Loucy (cell line): ENCODE measurements around the gene CXCL17.

ENCODE experiments used
- H2AFZ ChIP-seq: fragments of 200-600 bp; sonication (generic); 2 replicates; pipeline ENCODE4 v1.6.0; 2016; ENCODE audit warnings: antibody characterized with exemption, mild to moderate bottlenecking, low read length, moderate library complexity
- H3F3A ChIP-seq: fragments of 200-600 bp; 2 replicates; pipeline ENCODE4 v1.6.0; 2016; ENCODE audit warnings: antibody characterized with exemption, low read depth, mild to moderate bottlenecking
- H3K27me3 ChIP-seq: fragments of 200-600 bp; sonication (generic); 2 replicates; pipeline ENCODE4 v1.6.1; 2014; ENCODE audit warnings: low read length, mild to moderate bottlenecking; ENCODE audit not compliant: insufficient read depth, poor library complexity, severe bottlenecking
- H3K36me3 ChIP-seq: fragments of 200-600 bp; sonication (generic); 2 replicates; pipeline ENCODE4 v1.6.1; 2016; ENCODE audit warnings: low read length; ENCODE audit not compliant: insufficient read depth
- H3K4me1 ChIP-seq: fragments of 200-600 bp; sonication (generic); 2 replicates; pipeline ENCODE4 v1.5.1; 2014; ENCODE audit warnings: low read length, mild to moderate bottlenecking; ENCODE audit not compliant: insufficient read depth, poor library complexity, severe bottlenecking
- H3K4me2 ChIP-seq: fragments of 200-600 bp; sonication (generic); 2 replicates; pipeline ENCODE4 v1.6.0; 2014; ENCODE audit warnings: antibody characterized with exemption, low read length, low read depth, mild to moderate bottlenecking; ENCODE audit not compliant: poor library complexity, severe bottlenecking
- H3K4me3 ChIP-seq: fragments of 200-600 bp; sonication (generic); 2 replicates; pipeline ENCODE4 v1.5.1; 2014; ENCODE audit warnings: low read length, mild to moderate bottlenecking, mixed read lengths; ENCODE audit not compliant: poor library complexity, severe bottlenecking
- H3K79me2 ChIP-seq: fragments of 200-600 bp; sonication (generic); 2 replicates; pipeline ENCODE4 v1.6.1; 2014; ENCODE audit warnings: low read length; ENCODE audit not compliant: insufficient read depth
- H3K9ac ChIP-seq: fragments of 200-600 bp; sonication (generic); 2 replicates; pipeline ENCODE4 v1.6.0; 2014; ENCODE audit warnings: mild to moderate bottlenecking, low read depth, low read length, moderate library complexity; ENCODE audit not compliant: poor library complexity, severe bottlenecking
- H3K9me2 ChIP-seq: fragments of 200-600 bp; sonication (generic); replicated peaks from 2 replicates; pipeline ENCODE4 v1.6.1; 2016; ENCODE audit warnings: low read depth, low read length, mixed read lengths
- H3K9me3 ChIP-seq: fragments of 200-600 bp; sonication (generic); 2 replicates; pipeline ENCODE4 v1.6.1; 2014; ENCODE audit warnings: mild to moderate bottlenecking, antibody characterized with exemption, low read length, low read depth; ENCODE audit not compliant: insufficient read depth
- H4K20me1 ChIP-seq: fragments of 200-600 bp; sonication (generic); 2 replicates; pipeline ENCODE4 v1.6.0; 2014; ENCODE audit warnings: antibody characterized with exemption, low read length, mild to moderate bottlenecking; ENCODE audit not compliant: insufficient read depth, poor library complexity, severe bottlenecking
- CTCF ChIP-seq: fragments of 200-600 bp; sonication (generic); conservative IDR thresholded peaks from 2 replicates; pipeline ENCODE4 v1.5.1; 2014; ENCODE audit warnings: mild to moderate bottlenecking, antibody characterized with exemption, low read length
- EZH2phosphoT487 ChIP-seq: fragments of 200-600 bp; IDR thresholded peaks from 2 replicates; pipeline ENCODE4 v1.6.1; 2018; ENCODE audit warnings: antibody characterized with exemption, mild to moderate bottlenecking, moderate library complexity, borderline replicate concordance

CXCL17 gene

GRCh38 chr19:42442833-42443232 is at the start of gene CXCL17:
Gene CXCL17 (minus strand): TSS chr19:42442946. CDS start chr19:42442832, 114 bp downstream.
- Histone ChIP-seq H3K9ac (peak within 1 kb of the TSS; percentile 43), H3K9me2 (no peaks in the 10 kb centered on the region), H3K4me2 (peak within 1 kb of the TSS; percentile 66), H3K4me3 (no peak within 1 kb of the TSS), H3K79me2 (no peaks in the 10 kb centered on the region), H3K27me3 (no peaks in the 10 kb centered on the region), H3K9me3 (no peaks in the 10 kb centered on the region), H3K4me1 (peaks cover 22% of the 10 kb centered on the region), H3F3A (no peaks in the 10 kb centered on the region), H4K20me1 (no peaks in the 10 kb centered on the region), H3K36me3 (no peaks in the 10 kb centered on the region), H2AFZ (no peak within 1 kb of the TSS)
- no peak for TF ChIP-seq EZH2phosphoT487
- no peak for TF ChIP-seq CTCF

- no peaks in the 10 kb centered on the region for H3F3A ChIP-seq
- no peaks in the 10 kb centered on the region for H3K79me2 ChIP-seq
- no peaks in the 10 kb centered on the region for H4K20me1 ChIP-seq
- H3K27me3 ChIP-seq = no peaks in the 10 kb centered on the region
- no peaks in the 10 kb centered on the region for H3K9me2 ChIP-seq
- TF ChIP-seq CTCF = no peak
- no peak for TF ChIP-seq EZH2phosphoT487
- H3K9ac ChIP-seq = no peak overlapping the region
- H2AFZ ChIP-seq = no peak overlapping the region
- H3K4me2 ChIP-seq = no peak overlapping the region
- H3K36me3 ChIP-seq = no peaks in the 10 kb centered on the region
- H3K4me3 ChIP-seq = no peak overlapping the region
- H3K9me3 ChIP-seq = no peaks in the 10 kb centered on the region
- no peaks in the 10 kb centered on the region for H3K4me1 ChIP-seq
Measured at GRCh38 chr19:42488783-42489521, 46.2 kb upstream of the CXCL17 start.

GRCh38 chr19:42487798-42488178 is 45.0 kb upstream of the CXCL17 start:
- no peaks in the 10 kb centered on the region for H3K36me3 ChIP-seq
- TF ChIP-seq EZH2phosphoT487 = no peak
- TF ChIP-seq CTCF = no peak
- H3K9me2 ChIP-seq = no peaks in the 10 kb centered on the region
- no peaks in the 10 kb centered on the region for H3F3A ChIP-seq
- no peaks in the 10 kb centered on the region for H3K4me1 ChIP-seq
- no peak overlapping the region for H3K9ac ChIP-seq
- H3K4me2 ChIP-seq = no peak overlapping the region
- no peaks in the 10 kb centered on the region for H3K9me3 ChIP-seq
- H3K79me2 ChIP-seq = no peaks in the 10 kb centered on the region
- H4K20me1 ChIP-seq = no peaks in the 10 kb centered on the region
- no peaks in the 10 kb centered on the region for H3K27me3 ChIP-seq
- no peak overlapping the region for H2AFZ ChIP-seq
- H3K4me3 ChIP-seq = no peak overlapping the region
